Fibroblast of lung (primary cell): ENCODE data around the gene GSG1. TPM values are rescaled to one million over a fixed set of nuclear protein-coding genes. Genes with fewer than 3 reads are reported as not detected.
"Not testable (repeated sequence)": the region's sequence is repeated elsewhere in the genome, so short reads cannot be mapped to it uniquely, and the experiment has no call there.

Experiments used
- DNase-seq, 2 donors: peaks; one replicate each; pipeline versions ENCODE4 v3.0.0 to v3.0.0-alpha.2; 2010; ENCODE audit warnings: low read depth in 2 of 2
- H2AFZ ChIP-seq: 2 replicates; pipeline ENCODE4 v1.5.1; 2012; ENCODE audit warnings: low read length, control low read depth, inconsistent platforms
- H3K27ac ChIP-seq: 2 replicates; pipeline ENCODE4 v1.5.1; 2011; ENCODE audit warnings: low read length, control low read depth; ENCODE audit not compliant: insufficient read depth
- H3K27me3 ChIP-seq: 2 replicates; pipeline ENCODE4 v1.5.1; 2011; ENCODE audit warnings: mild to moderate bottlenecking, low read length; ENCODE audit not compliant: control insufficient read depth, insufficient read depth
- H3K36me3 ChIP-seq: 2 replicates; pipeline ENCODE4 v1.5.1; 2011; ENCODE audit warnings: low read length; ENCODE audit not compliant: control insufficient read depth, insufficient read depth
- H3K4me1 ChIP-seq: 2 replicates; pipeline ENCODE4 v1.5.1; 2011; ENCODE audit warnings: low read length; ENCODE audit not compliant: control insufficient read depth, insufficient read depth; ENCODE audit errors: extremely low read depth
- H3K4me2 ChIP-seq: 2 replicates; pipeline ENCODE4 v1.5.1; 2011; ENCODE audit warnings: low read length, control low read depth; ENCODE audit not compliant: insufficient read depth; ENCODE audit errors: extremely low read depth
- H3K4me3 ChIP-seq, 4 experiments: fragments of 200-600 bp in 1 of 4; sonication (generic) in 1 of 4; replicated peaks in 1 of 4; 2 replicates each; pipeline ENCODE4 v1.5.1; 2011 to 2016; ENCODE audit warnings: low read length in 4 of 4, low read depth in 3 of 4, mild to moderate bottlenecking in 3 of 4, control low read depth in 2 of 4, inconsistent platforms in 1 of 4, mixed read lengths in 1 of 4; ENCODE audit not compliant: insufficient read depth in 1 of 4; ENCODE audit errors: control extremely low read depth in 1 of 4
- H3K79me2 ChIP-seq: 2 replicates; pipeline ENCODE4 v1.5.1; 2012; ENCODE audit warnings: mild to moderate bottlenecking, low read length, inconsistent platforms; ENCODE audit not compliant: control insufficient read depth, insufficient read depth
- H3K9ac ChIP-seq: 2 replicates; pipeline ENCODE4 v1.5.1; 2011; ENCODE audit warnings: mild to moderate bottlenecking, low read length, control low read depth; ENCODE audit not compliant: insufficient read depth
- H3K9me3 ChIP-seq: 2 replicates; pipeline ENCODE4 v1.5.1; 2012; ENCODE audit warnings: low read depth, low read length; ENCODE audit not compliant: control insufficient read depth, insufficient read depth
- H4K20me1 ChIP-seq: 2 replicates; pipeline ENCODE4 v1.5.1; 2011; ENCODE audit warnings: low read length; ENCODE audit not compliant: control insufficient read depth, insufficient read depth; ENCODE audit errors: extremely low read depth
- EZH2 ChIP-seq: IDR thresholded peaks from 2 replicates; pipeline ENCODE4 v1.5.1; 2012; ENCODE audit warnings: low read length, control low read depth, mild to moderate bottlenecking; ENCODE audit errors: missing control alignments
- polyA plus RNA-seq, 2 donors: library from polyadenylated mRNA; depleted of rRNA in 1 of 2; stranded (reverse) in 1 of 2; unstranded in 1 of 2; fragments of >200 nt; gene quantifications; 2 replicates each; pipeline ENCODE4 v1.2.1, GENCODE V29; 2011 to 2012; ENCODE audit warnings: missing spikeins in 1 of 2
- total RNA-seq: library from RNA; depleted of rRNA; stranded (reverse); fragments of >200 nt; gene quantifications from 2 replicates; pipeline ENCODE4 v1.2.1, GENCODE V29; 2014
- TF ChIP-seq, protein P1 (sequence below), 2 donors: IDR thresholded peaks in 1 of 2; conservative IDR thresholded peaks in 1 of 2; 1 replicate in 1 of 2; 2 replicates in 1 of 2; pipeline ENCODE4 v1.5.1; 2011 to 2012; ENCODE audit warnings: low read length in 2 of 2, control low read depth in 1 of 2, inconsistent platforms in 1 of 2, low read depth in 1 of 2, mild to moderate bottlenecking in 1 of 2

GSG1 gene
- total and polyA plus RNA-seq, 2 donors (not counting 1 experiment from before 2014, with no cell fraction given), result 0.66 to 0.93 TPM

DNA sequence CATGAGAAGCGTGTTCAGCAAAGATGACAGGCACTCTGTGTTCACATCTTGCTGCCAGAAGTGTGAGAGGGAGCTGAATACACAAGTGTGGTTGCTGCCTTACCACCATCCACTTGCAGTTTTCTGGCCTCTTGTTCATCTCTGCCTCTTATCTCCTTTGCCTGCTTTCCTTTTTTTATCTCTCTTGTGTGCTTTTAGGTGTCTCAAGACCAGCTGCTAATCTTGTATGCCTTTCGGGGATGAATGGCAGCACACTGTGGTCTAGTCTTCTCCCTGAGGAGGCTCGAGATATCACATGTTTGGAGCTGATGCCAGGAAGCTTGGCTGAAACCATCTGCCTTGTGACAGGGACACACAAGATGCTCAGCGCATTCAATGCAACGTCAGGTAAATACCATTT lies 42.1 kb downstream of the GSG1 start:
- Histone ChIP-seq H4K20me1 (no peaks in the 10 kb centered on the region), H3K36me3 (no peaks in the 10 kb centered on the region), H3K27me3 (no peaks in the 10 kb centered on the region), H3K79me2 (no peaks in the 10 kb centered on the region), H3K4me1 (no peaks in the 10 kb centered on the region), H3K9me3 (no peaks in the 10 kb centered on the region), H3K4me3 (no peak overlapping the region), H3K9ac (no peak overlapping the region), H3K4me2 (no peak overlapping the region), H2AFZ (no peak overlapping the region), H3K27ac (no peak overlapping the region)
- DNase-seq, result no peak
- TF ChIP-seq, protein P1, sequence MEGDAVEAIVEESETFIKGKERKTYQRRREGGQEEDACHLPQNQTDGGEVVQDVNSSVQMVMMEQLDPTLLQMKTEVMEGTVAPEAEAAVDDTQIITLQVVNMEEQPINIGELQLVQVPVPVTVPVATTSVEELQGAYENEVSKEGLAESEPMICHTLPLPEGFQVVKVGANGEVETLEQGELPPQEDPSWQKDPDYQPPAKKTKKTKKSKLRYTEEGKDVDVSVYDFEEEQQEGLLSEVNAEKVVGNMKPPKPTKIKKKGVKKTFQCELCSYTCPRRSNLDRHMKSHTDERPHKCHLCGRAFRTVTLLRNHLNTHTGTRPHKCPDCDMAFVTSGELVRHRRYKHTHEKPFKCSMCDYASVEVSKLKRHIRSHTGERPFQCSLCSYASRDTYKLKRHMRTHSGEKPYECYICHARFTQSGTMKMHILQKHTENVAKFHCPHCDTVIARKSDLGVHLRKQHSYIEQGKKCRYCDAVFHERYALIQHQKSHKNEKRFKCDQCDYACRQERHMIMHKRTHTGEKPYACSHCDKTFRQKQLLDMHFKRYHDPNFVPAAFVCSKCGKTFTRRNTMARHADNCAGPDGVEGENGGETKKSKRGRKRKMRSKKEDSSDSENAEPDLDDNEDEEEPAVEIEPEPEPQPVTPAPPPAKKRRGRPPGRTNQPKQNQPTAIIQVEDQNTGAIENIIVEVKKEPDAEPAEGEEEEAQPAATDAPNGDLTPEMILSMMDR (conservative IDR thresholded peaks at IDR 0.05 in 1 of 2, IDR thresholded peaks at IDR 0.05 in 1 of 2; ENCODE audit: low read depth in 1 of 2, low read length in 2 of 2), result no peak
- TF ChIP-seq EZH2, result no peak

DNA sequence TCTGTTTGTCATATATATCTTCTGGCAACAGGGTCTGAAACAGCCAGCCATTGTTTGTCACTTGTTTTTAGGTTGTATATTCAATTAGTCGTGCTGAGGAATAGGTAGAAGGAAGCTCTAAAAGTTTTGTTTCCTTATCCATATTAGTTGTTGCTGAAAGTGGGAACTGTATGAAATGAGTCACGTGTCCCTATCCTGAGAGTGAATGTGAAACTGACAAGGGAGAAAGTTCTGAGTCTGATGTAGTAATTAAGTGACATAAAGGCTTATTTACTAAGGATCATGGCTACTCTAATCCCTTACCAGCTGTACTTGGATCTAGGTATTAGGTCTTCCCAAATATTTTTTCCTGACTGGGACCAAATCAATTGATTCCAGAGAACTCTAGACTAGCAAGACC lies 42.9 kb downstream of the GSG1 start:
- no peaks in the 10 kb centered on the region for H3K4me1 ChIP-seq
- H3K4me2 ChIP-seq, result no peak overlapping the region
- TF ChIP-seq, protein P1 (conservative IDR thresholded peaks at IDR 0.05 in 1 of 2, IDR thresholded peaks at IDR 0.05 in 1 of 2; ENCODE audit: low read depth in 1 of 2, low read length in 2 of 2), result no peak
- TF ChIP-seq EZH2, result no peak
- H3K27me3 ChIP-seq, result no peaks in the 10 kb centered on the region
- H3K36me3 ChIP-seq, result no peaks in the 10 kb centered on the region
- H4K20me1 ChIP-seq, result no peaks in the 10 kb centered on the region
- DNase-seq, result no peak
- no peak overlapping the region for H3K27ac ChIP-seq
- H3K9me3 ChIP-seq, result no peaks in the 10 kb centered on the region
- no peak overlapping the region for H3K9ac ChIP-seq
- no peak overlapping the region for H3K4me3 ChIP-seq
- no peaks in the 10 kb centered on the region for H3K79me2 ChIP-seq
- no peak overlapping the region for H2AFZ ChIP-seq

DNA sequence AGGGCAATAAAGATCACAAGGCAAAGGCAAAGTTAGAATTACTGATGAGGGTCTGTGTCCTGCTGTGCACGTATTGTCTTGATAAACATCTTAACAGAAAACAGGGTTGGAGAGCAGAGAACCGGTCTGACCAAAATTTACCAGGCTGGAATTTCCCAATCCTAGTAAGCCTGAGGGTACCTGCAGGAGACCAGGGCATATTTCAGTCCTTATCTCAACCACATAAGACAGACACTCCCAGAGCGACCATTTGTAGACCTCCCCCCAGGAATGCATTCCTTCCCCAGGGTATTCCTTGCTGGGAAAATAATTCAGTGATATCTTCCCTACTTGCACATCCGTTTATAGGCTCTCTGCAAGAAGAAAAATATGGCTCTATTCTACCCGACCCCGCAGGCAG lies 49.9 kb downstream of the GSG1 start:
- not testable (repeated sequence) for DNase-seq, H3K27me3 ChIP-seq, H3K36me3 ChIP-seq

More for the DNA sequence above, 49.9 kb downstream of the GSG1 start:
- not testable (repeated sequence) for H3K9ac ChIP-seq, H3K4me2 ChIP-seq, H3K9me3 ChIP-seq, H3K4me1 ChIP-seq, H3K4me3 ChIP-seq, H3K27ac ChIP-seq, H2AFZ ChIP-seq, H4K20me1 ChIP-seq, H3K79me2 ChIP-seq
